ENCODE measurements around the gene AJM1. TPM values are rescaled to one million over a fixed set of nuclear protein-coding genes. Genes with fewer than 3 reads are reported as not detected.
A peak's percentile ranks its signal among the peaks of the same experiment; 100 is the strongest.
"Not testable (repeated sequence)": the region's sequence is repeated elsewhere in the genome, so short reads cannot be mapped to it uniquely, and the experiment has no call there.

Gene AJM1
- polyA plus RNA-seq (2013, experiment 1 of 2), result 4.0 TPM
- 3.3 TPM for polyA plus RNA-seq (2013, experiment 2 of 2)

- 6 to 14% methylated on average over 8 to 17 of the region's 27 CpGs for WGBS, 2 experiments (ENCODE audit: insufficient coverage in 2 of 2)
- H3K27ac ChIP-seq (ENCODE audit: low read depth, low read length, severe bottlenecking), result peak within 1 kb of the TSS; percentile 36
Measured at GRCh38 chr9:136842380-136842948, at the start of gene AJM1. TSS of gene AJM1 (plus strand) at chr9:136842478. CDS start at chr9:136844415, 1,937 bp downstream.

DNA sequence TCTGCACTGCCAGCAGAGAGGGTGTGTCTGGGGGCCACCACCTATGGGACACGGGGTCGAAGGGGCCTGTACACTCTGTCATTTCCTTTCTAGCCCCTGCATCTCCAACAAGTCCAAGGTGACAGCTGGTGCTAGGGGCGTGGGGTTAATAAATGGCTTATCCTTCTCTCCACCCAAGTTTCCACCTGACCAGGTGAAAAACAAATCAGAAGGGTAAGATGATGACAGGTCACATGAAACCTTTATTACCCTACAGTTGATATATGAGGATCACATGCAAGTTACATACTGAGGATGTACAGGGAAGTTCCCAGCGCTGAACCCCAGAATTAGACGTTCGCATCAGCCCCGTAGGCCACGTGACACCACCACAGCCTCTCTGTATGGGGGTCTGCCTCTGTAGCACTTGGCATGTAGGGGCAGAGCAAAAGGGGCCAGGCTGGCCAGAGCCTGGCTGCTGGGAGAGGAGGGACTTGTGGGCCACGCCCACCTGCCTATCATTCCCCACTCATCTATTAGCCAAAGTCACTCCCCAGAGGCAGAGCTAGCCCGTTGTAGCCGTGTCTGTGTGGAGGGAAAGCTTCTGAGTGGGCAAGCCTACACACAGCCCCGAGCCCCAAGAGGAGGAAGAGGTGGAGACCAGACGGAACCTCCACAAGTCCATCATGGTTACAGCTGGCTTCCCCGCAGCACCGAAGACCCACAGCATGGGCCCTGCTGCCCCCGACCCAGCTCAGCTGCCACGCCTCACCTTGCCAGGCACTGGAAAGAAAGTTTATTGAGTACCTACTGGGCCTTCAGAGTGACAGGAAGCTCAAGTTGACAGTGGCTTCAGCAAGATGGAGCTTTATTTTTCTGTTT lies 49.0 kb upstream of the AJM1 start:
- H3K4me1 ChIP-seq (ENCODE audit: control insufficient read depth, insufficient read depth, low read length, poor library complexity, severe bottlenecking), result peaks cover 54% of the 10 kb centered on the region
- H3K9me3 ChIP-seq (ENCODE audit: control insufficient read depth, low read length), result no peaks in the 10 kb centered on the region
- H3K36me3 ChIP-seq (ENCODE audit: control insufficient read depth, insufficient read depth, low read length), result peaks cover 23% of the 10 kb centered on the region
- peak overlapping the region; percentile 3 for H3K27ac ChIP-seq (ENCODE audit: low read depth, low read length, severe bottlenecking)
- H3K4me3 ChIP-seq (ENCODE audit: extremely low read depth, insufficient read depth, low read length, poor library complexity, severe bottlenecking), result no peak overlapping the region
- WGBS, 2 experiments (ENCODE audit: insufficient coverage in 2 of 2), result 86 to 88% methylated on average over 12 to 13 of the region's 17 CpGs

More at GRCh38 chr9:136842380-136842948, at the start of gene AJM1:
- not testable (repeated sequence) for H3K36me3 ChIP-seq (ENCODE audit: control insufficient read depth, insufficient read depth, low read length); H3K9me3 ChIP-seq (ENCODE audit: control insufficient read depth, low read length)
- H3K4me1 ChIP-seq (ENCODE audit: control insufficient read depth, insufficient read depth, low read length, poor library complexity, severe bottlenecking), result peaks cover 19% of the 10 kb centered on the region
- peak within 1 kb of the TSS; percentile 23 for H3K4me3 ChIP-seq (ENCODE audit: extremely low read depth, insufficient read depth, low read length, poor library complexity, severe bottlenecking)

GRCh38 chr9:136794281-136794999 lies 47.8 kb upstream of the AJM1 start:
- WGBS, 2 experiments (ENCODE audit: insufficient coverage in 2 of 2), result 94 to 99% methylated on average over 12 to 14 of the region's 14 CpGs
- Histone ChIP-seq H3K27ac (ENCODE audit: low read depth, low read length, severe bottlenecking) (peak overlapping the region; percentile 69), H3K9me3 (ENCODE audit: control insufficient read depth, low read length) (no peaks in the 10 kb centered on the region), H3K4me3 (ENCODE audit: extremely low read depth, insufficient read depth, low read length, poor library complexity, severe bottlenecking) (no peak overlapping the region), H3K4me1 (ENCODE audit: control insufficient read depth, insufficient read depth, low read length, poor library complexity, severe bottlenecking) (peaks cover 46% of the 10 kb centered on the region), H3K36me3 (ENCODE audit: control insufficient read depth, insufficient read depth, low read length) (peaks cover 23% of the 10 kb centered on the region)

DNA sequence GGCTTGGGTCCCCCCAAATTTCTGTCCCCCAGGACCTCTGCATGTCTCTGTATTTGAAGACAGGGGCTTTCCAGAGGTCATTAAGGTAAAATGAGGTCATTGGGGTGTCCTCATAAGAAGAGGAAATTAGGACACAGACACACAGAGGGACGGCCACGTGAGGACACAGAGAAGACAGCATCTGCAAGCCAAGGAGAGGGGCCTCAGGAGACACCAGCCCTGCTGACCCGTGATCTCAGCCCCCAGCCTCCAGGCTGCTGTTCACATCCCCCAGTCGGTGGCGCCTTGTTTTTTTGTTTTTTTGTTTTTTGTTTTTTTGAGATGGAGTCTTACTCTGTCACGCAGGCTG lies 47.3 kb upstream of the AJM1 start:
- Histone ChIP-seq H3K4me3 (ENCODE audit: extremely low read depth, insufficient read depth, low read length, poor library complexity, severe bottlenecking) (no peak overlapping the region), H3K4me1 (ENCODE audit: control insufficient read depth, insufficient read depth, low read length, poor library complexity, severe bottlenecking) (peaks cover 40% of the 10 kb centered on the region), H3K9me3 (ENCODE audit: control insufficient read depth, low read length) (no peaks in the 10 kb centered on the region), H3K36me3 (ENCODE audit: control insufficient read depth, insufficient read depth, low read length) (peaks cover 23% of the 10 kb centered on the region), H3K27ac (ENCODE audit: low read depth, low read length, severe bottlenecking) (peak overlapping the region; percentile 69)
- WGBS, 2 experiments (ENCODE audit: insufficient coverage in 2 of 2), result 88 to 90% methylated on average over 3 to 6 of the region's 6 CpGs

GRCh38 chr9:136796238-136796774 lies 46.0 kb upstream of the AJM1 start, which contains the start of gene CCDC183:
TSS of gene CCDC183 (plus strand) at chr9:136796338. CDS start at chr9:136796398, 60 bp downstream.
- peaks cover 23% of the 10 kb centered on the region for H3K36me3 ChIP-seq (ENCODE audit: control insufficient read depth, insufficient read depth, low read length)
- H3K4me1 ChIP-seq (ENCODE audit: control insufficient read depth, insufficient read depth, low read length, poor library complexity, severe bottlenecking), result peaks cover 41% of the 10 kb centered on the region
- peak within 1 kb of the TSS; percentile 94 for H3K27ac ChIP-seq (ENCODE audit: low read depth, low read length, severe bottlenecking)
- WGBS, 2 experiments (ENCODE audit: insufficient coverage in 2 of 2), result 62 to 88% methylated on average over 3 to 4 of the region's 5 CpGs
- peak within 1 kb of the TSS; percentile 3 for H3K4me3 ChIP-seq (ENCODE audit: extremely low read depth, insufficient read depth, low read length, poor library complexity, severe bottlenecking)
- H3K9me3 ChIP-seq (ENCODE audit: control insufficient read depth, low read length), result no peaks in the 10 kb centered on the region

DNA sequence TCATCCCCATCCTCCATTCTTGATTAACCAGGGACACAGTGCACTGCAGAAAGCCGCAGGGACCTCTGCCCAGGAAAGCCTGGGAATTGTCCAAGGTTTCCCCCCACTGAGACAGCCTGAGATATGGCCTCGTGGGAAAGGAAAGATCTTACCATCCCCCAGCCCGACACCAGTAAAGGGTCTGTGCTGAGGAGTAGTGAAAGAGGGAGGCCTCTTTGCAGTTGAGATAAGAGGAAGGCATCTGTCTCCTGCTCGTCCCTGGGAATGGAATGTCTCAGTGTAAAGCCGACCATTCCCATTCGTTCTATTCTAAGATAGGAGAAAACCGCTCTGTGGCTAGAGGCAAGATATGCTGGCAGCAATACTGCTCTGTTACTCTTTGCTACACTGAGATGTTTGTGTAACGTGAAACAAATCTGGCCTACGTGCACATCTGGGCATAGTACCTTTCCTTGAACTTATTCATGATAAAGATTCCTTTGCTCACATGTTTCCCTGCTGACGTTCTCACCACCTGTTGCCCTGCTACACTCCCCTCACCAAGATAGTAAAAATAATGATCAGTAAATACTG lies 45.4 kb upstream of the AJM1 start:
- not testable (repeated sequence) for H3K9me3 ChIP-seq (ENCODE audit: control insufficient read depth, low read length); H3K4me3 ChIP-seq (ENCODE audit: extremely low read depth, insufficient read depth, low read length, poor library complexity, severe bottlenecking)
- Histone ChIP-seq H3K36me3 (ENCODE audit: control insufficient read depth, insufficient read depth, low read length) (peaks cover 23% of the 10 kb centered on the region), H3K4me1 (ENCODE audit: control insufficient read depth, insufficient read depth, low read length, poor library complexity, severe bottlenecking) (peaks cover 41% of the 10 kb centered on the region), H3K27ac (ENCODE audit: low read depth, low read length, severe bottlenecking) (peak overlapping the region; percentile 94)
- 22 to 45% methylated on average over 4 to 5 of the region's 10 CpGs for WGBS, 2 experiments (ENCODE audit: insufficient coverage in 2 of 2)

GRCh38 chr9:136798708-136799078 lies 43.6 kb upstream of the AJM1 start:
- Histone ChIP-seq H3K4me3 (ENCODE audit: extremely low read depth, insufficient read depth, low read length, poor library complexity, severe bottlenecking) (peak overlapping the region; percentile 55), H3K4me1 (ENCODE audit: control insufficient read depth, insufficient read depth, low read length, poor library complexity, severe bottlenecking) (peaks cover 38% of the 10 kb centered on the region), H3K27ac (ENCODE audit: low read depth, low read length, severe bottlenecking) (no peak overlapping the region), H3K36me3 (ENCODE audit: control insufficient read depth, insufficient read depth, low read length) (peaks cover 10% of the 10 kb centered on the region), H3K9me3 (ENCODE audit: control insufficient read depth, low read length) (no peaks in the 10 kb centered on the region)
- WGBS, 2 experiments (ENCODE audit: insufficient coverage in 2 of 2), result 83 to 96% methylated on average over 3 of the region's 6 CpGs

DNA sequence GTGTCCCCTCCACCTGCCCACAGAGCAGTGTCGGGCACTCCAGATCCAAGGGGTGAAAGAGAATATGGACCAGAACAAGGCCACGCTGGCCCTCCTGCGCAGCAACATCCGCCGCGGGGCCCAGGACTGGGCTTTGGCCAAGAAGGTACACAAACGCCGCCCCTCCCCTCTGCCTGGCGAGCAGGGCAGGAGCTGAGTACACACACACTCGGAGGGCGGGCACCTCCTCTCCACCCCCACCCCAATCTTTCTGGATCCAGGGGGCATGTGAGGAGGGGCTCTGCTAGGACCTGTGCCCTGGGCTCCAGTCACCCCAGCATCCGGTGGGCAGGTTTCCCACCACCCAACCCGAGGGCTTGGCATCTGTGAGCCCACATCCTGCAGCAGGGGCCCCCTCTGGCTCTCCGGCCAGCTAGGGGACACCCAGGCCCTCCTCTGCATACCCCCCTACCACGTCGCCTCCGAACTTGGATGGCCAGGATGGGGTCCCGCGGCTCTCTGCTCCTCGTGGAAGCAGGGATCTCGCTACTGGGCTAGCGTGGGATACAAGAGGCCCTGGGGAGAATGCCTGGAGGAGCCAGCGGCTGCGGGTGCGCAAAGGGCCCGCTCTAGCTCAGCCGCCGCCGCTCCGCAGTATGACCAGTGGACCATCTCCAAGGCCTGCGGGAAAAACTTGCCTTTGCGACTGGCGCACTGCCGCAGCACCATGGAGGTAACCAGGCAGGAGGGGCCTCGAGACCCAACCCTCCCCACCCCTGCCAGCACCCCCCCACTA lies 43.0 kb upstream of the AJM1 start:
- H3K27ac ChIP-seq (ENCODE audit: low read depth, low read length, severe bottlenecking), result no peak overlapping the region
- WGBS, 2 experiments (ENCODE audit: insufficient coverage in 2 of 2), result 63 to 64% methylated on average over 30 to 33 of the region's 35 CpGs
- peak overlapping the region; percentile 55 for H3K4me3 ChIP-seq (ENCODE audit: extremely low read depth, insufficient read depth, low read length, poor library complexity, severe bottlenecking)

DNA sequence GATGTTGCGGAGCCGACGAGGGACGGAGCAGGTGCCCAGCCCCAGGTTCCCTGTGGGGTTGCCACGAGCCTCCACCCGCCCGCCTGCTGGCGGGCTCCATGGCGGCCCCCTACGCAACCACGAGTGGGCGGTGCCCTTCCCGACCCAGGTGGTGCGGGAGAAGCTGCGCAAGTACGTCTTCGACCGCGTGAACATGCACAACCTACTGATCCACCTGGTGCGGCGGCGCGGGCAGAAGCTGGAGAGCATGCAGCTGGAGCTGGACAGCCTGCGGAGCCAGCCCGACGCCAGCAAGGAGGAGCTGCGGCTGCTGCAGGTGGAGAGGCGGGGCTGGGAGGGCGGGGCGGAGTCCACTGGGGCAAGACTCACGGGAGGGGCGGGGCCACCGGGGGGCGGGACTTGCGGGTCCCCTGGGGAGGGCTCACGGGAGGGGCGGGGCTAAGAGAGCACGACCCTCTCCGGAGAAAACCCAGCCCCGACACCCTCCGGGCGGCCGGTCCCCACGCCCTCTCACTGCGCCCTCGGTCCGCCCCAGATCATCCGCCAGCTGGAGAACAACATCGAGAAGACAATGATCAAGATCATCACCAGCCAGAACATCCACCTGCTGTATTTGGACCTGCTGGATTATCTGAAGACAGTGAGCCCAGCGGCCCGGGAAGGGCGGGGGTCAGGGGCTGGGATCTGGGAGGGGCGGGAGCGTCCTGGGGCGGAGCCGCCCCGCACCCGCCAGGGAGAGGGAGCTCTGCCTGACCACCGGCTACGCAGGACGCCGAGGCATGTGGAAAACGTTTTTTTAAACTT lies 42.2 kb upstream of the AJM1 start:
- Histone ChIP-seq H3K4me1 (ENCODE audit: control insufficient read depth, insufficient read depth, low read length, poor library complexity, severe bottlenecking) (peaks cover 29% of the 10 kb centered on the region), H3K36me3 (ENCODE audit: control insufficient read depth, insufficient read depth, low read length) (peaks cover 4% of the 10 kb centered on the region), H3K27ac (ENCODE audit: low read depth, low read length, severe bottlenecking) (peak overlapping the region; percentile 45), H3K4me3 (ENCODE audit: extremely low read depth, insufficient read depth, low read length, poor library complexity, severe bottlenecking) (peak overlapping the region; percentile 55), H3K9me3 (ENCODE audit: control insufficient read depth, low read length) (no peaks in the 10 kb centered on the region)
- WGBS, 2 experiments (ENCODE audit: insufficient coverage in 2 of 2), result 1 to 2% methylated on average over 44 to 52 of the region's 63 CpGs

More for the DNA sequence above, 43.0 kb upstream of the AJM1 start:
- Histone ChIP-seq H3K4me1 (ENCODE audit: control insufficient read depth, insufficient read depth, low read length, poor library complexity, severe bottlenecking) (peaks cover 36% of the 10 kb centered on the region), H3K9me3 (ENCODE audit: control insufficient read depth, low read length) (no peaks in the 10 kb centered on the region), H3K36me3 (ENCODE audit: control insufficient read depth, insufficient read depth, low read length) (peaks cover 7% of the 10 kb centered on the region)

Data from mesodermal cell (in vitro differentiated cells).